GM21825 (cell line): ENCODE results near the gene C2orf76.
"Not testable (repeated sequence)": the region's sequence is repeated elsewhere in the genome, so short reads cannot be mapped to it uniquely, and the experiment has no call there.

ENCODE experiments used
- ATAC-seq: cut with Tn5 transposase; IDR thresholded peaks from one replicate; pipeline ENCODE4 v1.9.1; 2021; ENCODE audit warnings: mild to moderate bottlenecking, moderate library complexity; ENCODE audit not compliant: unreplicated experiment

C2orf76 gene

GRCh38 chr2:119377993-119378345, 11.3 kb upstream of the C2orf76 start:
- no peak for ATAC-seq

GRCh38 chr2:119377294-119377992, 10.8 kb upstream of the C2orf76 start:
- no peak for ATAC-seq

- no peak for ATAC-seq
Observed at GRCh38 chr2:119376810-119377209, 10.2 kb upstream of the C2orf76 start.

GRCh38 chr2:119376406-119376805, 9.8 kb upstream of the C2orf76 start:
- ATAC-seq, result not testable (repeated sequence)

- ATAC-seq, result not testable (repeated sequence)
Observed at GRCh38 chr2:119373907-119374745, 7.5 kb upstream of the C2orf76 start.

- ATAC-seq, result no peak
Observed at GRCh38 chr2:119372778-119373568, 6.3 kb upstream of the C2orf76 start.

GRCh38 chr2:119371111-119371510, 4.5 kb upstream of the C2orf76 start:
- no peak for ATAC-seq

- no peak for ATAC-seq
Observed at GRCh38 chr2:119369845-119370244, 3.2 kb upstream of the C2orf76 start.

- ATAC-seq, result peak; percentile 28
Observed at GRCh38 chr2:119367472-119368099, 952 bp upstream of the C2orf76 start.

GRCh38 chr2:119366161-119366648, 429 bp downstream of the C2orf76 start:
- ATAC-seq, result no peak

GRCh38 chr2:119365436-119365835, 1.2 kb downstream of the C2orf76 start:
- no peak for ATAC-seq

- ATAC-seq, result no peak
Observed at GRCh38 chr2:119364798-119365197, 1.8 kb downstream of the C2orf76 start.

GRCh38 chr2:119360423-119360966, 6.1 kb downstream of the C2orf76 start:
- ATAC-seq, result no peak

- no peak for ATAC-seq
Observed at GRCh38 chr2:119359774-119360173, 6.9 kb downstream of the C2orf76 start.

GRCh38 chr2:119354860-119355259, 11.8 kb downstream of the C2orf76 start:
- no peak for ATAC-seq

- ATAC-seq, result peak; percentile 97
Observed at GRCh38 chr2:119352357-119352756, 14.3 kb downstream of the C2orf76 start.

GRCh38 chr2:119350311-119350998, 16.2 kb downstream of the C2orf76 start:
- ATAC-seq, result no peak

GRCh38 chr2:119349289-119349688, 17.3 kb downstream of the C2orf76 start:
- ATAC-seq, result no peak

GRCh38 chr2:119341684-119342083, 24.9 kb downstream of the C2orf76 start:
- ATAC-seq, result no peak

- no peak for ATAC-seq
Observed at GRCh38 chr2:119339562-119339923, 27.1 kb downstream of the C2orf76 start.
